Caco-2 (cell line): ENCODE results near the gene ACLY. TPM values are rescaled to one million over a fixed set of nuclear protein-coding genes. Genes with fewer than 3 reads are reported as not detected.

ENCODE experiments used
- BruUV-seq: library from RNA; stranded (reverse); fragments of 400-500 nt; replicated peaks from 2 replicates; lab custom pipeline; 2021; lab: Mats Ljungman, UMichigan
- CTCF ChIA-PET: fragments of 300-600 bp; sonication (Branson Sonifier 250); formaldehyde crosslinking; loops from one replicate; lab custom pipeline; 2022; ENCODE audit warnings: antibody characterized with exemption; lab: Charles Lee
- POLR2A ChIA-PET: fragments of 300-600 bp; sonication (Branson Sonifier 250); formaldehyde crosslinking; loops from one replicate; lab custom pipeline; 2022; ENCODE audit warnings: antibody characterized with exemption; lab: Charles Lee
- DNase-seq, 2 experiments: peaks; one replicate each; pipeline versions ENCODE4 v3.0.0 to v3.0.0-alpha.2; 2020 to 2022
- H3K27me3 ChIP-seq: replicated peaks from 2 replicates; pipeline ENCODE4 v1.6.0; 2011; ENCODE audit warnings: low read length; ENCODE audit not compliant: control insufficient read depth, insufficient read depth
- H3K36me3 ChIP-seq: 2 replicates; pipeline ENCODE4 v1.5.1; 2011; ENCODE audit warnings: low read length; ENCODE audit not compliant: control insufficient read depth, insufficient read depth
- H3K4me1 ChIP-seq: fragments of 250-450 bp; sonication (Bioruptor Pico); 2 replicates; pipeline ENCODE4 v1.5.1; 2020; ENCODE audit warnings: mild to moderate bottlenecking
- H3K4me3 ChIP-seq: 2 replicates; pipeline ENCODE4 v1.5.1; 2011; ENCODE audit warnings: low read depth, mild to moderate bottlenecking, control low read depth, low read length
- H3K9me3 ChIP-seq: fragments of 250-450 bp; sonication (Bioruptor Pico); 2 replicates; pipeline ENCODE4 v1.5.1; 2020; ENCODE audit warnings: mild to moderate bottlenecking, moderate library complexity
- H3K27ac Mint-ChIP-seq: one replicate; pipeline ENCODE4 v1.8.0; 2022; ENCODE audit warnings: mixed read lengths; ENCODE audit not compliant: unreplicated experiment
- H3K27me3 Mint-ChIP-seq: one replicate; pipeline ENCODE4 v1.8.0; 2022; ENCODE audit warnings: mixed read lengths; ENCODE audit not compliant: insufficient read depth, unreplicated experiment
- H3K36me3 Mint-ChIP-seq: one replicate; pipeline ENCODE4 v1.8.0; 2022; ENCODE audit warnings: mild to moderate bottlenecking, mixed read lengths; ENCODE audit not compliant: insufficient read depth, unreplicated experiment
- H3K4me1 Mint-ChIP-seq: one replicate; pipeline ENCODE4 v1.8.0; 2022; ENCODE audit warnings: low read depth, mixed read lengths; ENCODE audit not compliant: unreplicated experiment
- H3K4me3 Mint-ChIP-seq: one replicate; pipeline ENCODE4 v1.8.0; 2022; ENCODE audit warnings: mild to moderate bottlenecking, moderate library complexity, mixed read lengths; ENCODE audit not compliant: unreplicated experiment
- H3K9me3 Mint-ChIP-seq: one replicate; pipeline ENCODE4 v1.8.0; 2022; ENCODE audit warnings: mixed read lengths; ENCODE audit not compliant: unreplicated experiment
- intact Hi-C: fragments of 100-400 bp; cut with micrococcal nuclease; formaldehyde crosslinking; loops from one replicate; pipeline ENCODE4 v1.10.0; 2022; ENCODE audit not compliant: unreplicated experiment
- total RNA-seq: library from RNA; stranded (reverse); gene quantifications from 2 replicates; pipeline ENCODE4 v1.2.3, GENCODE V29; 2022
- TF ChIP-seq, protein P1 (sequence below), 2 experiments: fragments of 200-600 bp in 1 of 2; IDR thresholded peaks; 1 replicate in 1 of 2; 2 replicates in 1 of 2; pipeline versions ENCODE4 v1.5.1 to v1.8.0; 2011 to 2022; ENCODE audit warnings: antibody characterized with exemption in 1 of 2, control low read depth in 1 of 2, inconsistent platforms in 1 of 2, low read depth in 1 of 2, low read length in 1 of 2, mild to moderate bottlenecking in 1 of 2, moderate library complexity in 1 of 2; ENCODE audit not compliant: insufficient read depth in 1 of 2, severe bottlenecking in 1 of 2, unreplicated experiment in 1 of 2

Gene ACLY
- total RNA-seq, 1 experiment from 2014 or later = 246 TPM

GRCh38 chr17:41891135-41892020, 27.4 kb downstream of the ACLY start:
- no peaks in the 10 kb centered on the region for H3K27me3 ChIP-seq
- Mint-ChIP-seq H3K27me3 (no peaks in the 10 kb centered on the region), H3K4me3 (no peak overlapping the region), H3K36me3 (peaks cover 94% of the 10 kb centered on the region), H3K4me1 (peaks cover 14% of the 10 kb centered on the region), H3K9me3 (no peaks in the 10 kb centered on the region), H3K27ac (no peak overlapping the region)
- intact Hi-C loops = no loop called here
- no TSS peak for BruUV-seq
- H3K4me3 ChIP-seq = no peak overlapping the region
- peaks cover 3% of the 10 kb centered on the region for H3K36me3 ChIP-seq
- no peaks in the 10 kb centered on the region for H3K9me3 ChIP-seq
- POLR2A ChIA-PET = no interaction called here
- peaks cover 7% of the 10 kb centered on the region; the same call in 1 of the 2 replicates for H3K4me1 ChIP-seq
- TF ChIP-seq, protein P1, sequence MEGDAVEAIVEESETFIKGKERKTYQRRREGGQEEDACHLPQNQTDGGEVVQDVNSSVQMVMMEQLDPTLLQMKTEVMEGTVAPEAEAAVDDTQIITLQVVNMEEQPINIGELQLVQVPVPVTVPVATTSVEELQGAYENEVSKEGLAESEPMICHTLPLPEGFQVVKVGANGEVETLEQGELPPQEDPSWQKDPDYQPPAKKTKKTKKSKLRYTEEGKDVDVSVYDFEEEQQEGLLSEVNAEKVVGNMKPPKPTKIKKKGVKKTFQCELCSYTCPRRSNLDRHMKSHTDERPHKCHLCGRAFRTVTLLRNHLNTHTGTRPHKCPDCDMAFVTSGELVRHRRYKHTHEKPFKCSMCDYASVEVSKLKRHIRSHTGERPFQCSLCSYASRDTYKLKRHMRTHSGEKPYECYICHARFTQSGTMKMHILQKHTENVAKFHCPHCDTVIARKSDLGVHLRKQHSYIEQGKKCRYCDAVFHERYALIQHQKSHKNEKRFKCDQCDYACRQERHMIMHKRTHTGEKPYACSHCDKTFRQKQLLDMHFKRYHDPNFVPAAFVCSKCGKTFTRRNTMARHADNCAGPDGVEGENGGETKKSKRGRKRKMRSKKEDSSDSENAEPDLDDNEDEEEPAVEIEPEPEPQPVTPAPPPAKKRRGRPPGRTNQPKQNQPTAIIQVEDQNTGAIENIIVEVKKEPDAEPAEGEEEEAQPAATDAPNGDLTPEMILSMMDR (IDR thresholded peaks at IDR 0.05; ENCODE audit: insufficient read depth in 1 of 2, low read depth in 1 of 2, low read length in 1 of 2, severe bottlenecking in 1 of 2, unreplicated experiment in 1 of 2) = no peak
- no peak for DNase-seq
- CTCF ChIA-PET = no interaction called here

- Mint-ChIP-seq H3K27me3 (no peaks in the 10 kb centered on the region), H3K4me3 (no peak overlapping the region), H3K4me1 (no peaks in the 10 kb centered on the region), H3K27ac (no peak overlapping the region), H3K36me3 (peaks cover 96% of the 10 kb centered on the region), H3K9me3 (no peaks in the 10 kb centered on the region)
- CTCF ChIA-PET = no interaction called here
- POLR2A ChIA-PET = interaction anchor here (0.6 kb wide), 1 partner anchor 1302 kb away, joined by 6 read pairs; no protein-coding TSS in a partner anchor
- H3K27me3 ChIP-seq = no peaks in the 10 kb centered on the region
- DNase-seq = no peak
- intact Hi-C loops = no loop called here
- H3K4me1 ChIP-seq = no peaks in the 10 kb centered on the region
- H3K4me3 ChIP-seq = no peak overlapping the region
- H3K36me3 ChIP-seq = peaks cover 8% of the 10 kb centered on the region
- H3K9me3 ChIP-seq = no peaks in the 10 kb centered on the region
- TF ChIP-seq, protein P1 (IDR thresholded peaks at IDR 0.05; ENCODE audit: insufficient read depth in 1 of 2, low read depth in 1 of 2, low read length in 1 of 2, severe bottlenecking in 1 of 2, unreplicated experiment in 1 of 2) = no peak
- BruUV-seq = no TSS peak
Observed at GRCh38 chr17:41888332-41888965, 30.3 kb downstream of the ACLY start.

DNA sequence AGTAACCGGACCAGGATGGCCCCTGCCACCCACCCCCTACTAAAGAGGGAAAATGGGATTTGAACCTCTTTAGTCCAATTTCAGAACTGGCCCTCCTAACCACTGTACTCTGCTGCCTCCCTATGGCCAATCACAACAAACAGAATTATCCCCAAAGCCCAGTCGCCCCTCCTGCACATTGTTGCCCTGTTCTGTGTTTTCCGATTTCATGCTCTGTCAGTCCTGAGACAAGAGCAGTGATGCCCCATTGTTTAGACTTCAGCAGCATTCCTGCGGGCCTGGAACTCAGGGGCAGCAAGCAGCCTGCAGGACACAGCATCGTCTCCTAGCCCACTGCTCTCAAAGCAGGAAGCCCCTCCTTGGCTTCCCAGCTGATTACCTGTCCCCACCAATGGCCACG, 33.0 kb downstream of the ACLY start:
- TF ChIP-seq, protein P1 (IDR thresholded peaks at IDR 0.05; ENCODE audit: insufficient read depth in 1 of 2, low read depth in 1 of 2, low read length in 1 of 2, severe bottlenecking in 1 of 2, unreplicated experiment in 1 of 2) = peak; percentile 35
- intact Hi-C loops = loop anchor here (1.0 kb wide), 1 partner anchor 147 kb away; no protein-coding TSS in a partner anchor
- Mint-ChIP-seq H3K36me3 (peaks cover 98% of the 10 kb centered on the region), H3K4me1 (no peaks in the 10 kb centered on the region), H3K27me3 (no peaks in the 10 kb centered on the region), H3K4me3 (no peak overlapping the region), H3K9me3 (no peaks in the 10 kb centered on the region), H3K27ac (no peak overlapping the region)
- Histone ChIP-seq H3K36me3 (peaks cover 8% of the 10 kb centered on the region), H3K4me3 (no peak overlapping the region), H3K9me3 (no peaks in the 10 kb centered on the region), H3K4me1 (no peaks in the 10 kb centered on the region), H3K27me3 (no peaks in the 10 kb centered on the region)
- BruUV-seq = no TSS peak
- ChIA-PET POLR2A (no interaction called here), CTCF (interaction anchor here (0.6 to 0.7 kb wide), 2 partner anchors 8 to 74 kb away, joined by 3 to 5 read pairs; no protein-coding TSS in a partner anchor)
- peak in 1 of 2 experiments; percentile 37 for DNase-seq
